Cardiac muscle cell (in vitro differentiated cells and primary cell): ENCODE data around the gene LPP. TPM values are rescaled to one million over a fixed set of nuclear protein-coding genes. Genes with fewer than 3 reads are reported as not detected.

ENCODE experiments used
- DNase-seq, 2 donors: peaks; one replicate each; pipeline versions ENCODE4 v3.0.0 to v3.0.0-alpha.2; 2010 to 2017; ENCODE audit warnings: low read depth in 1 of 2, low spot score in 1 of 2
- H3K27ac ChIP-seq: fragments of 200-600 bp; sonication (generic); 2 replicates; pipeline ENCODE4 v1.5.1; 2016
- H3K27me3 ChIP-seq: fragments of 200-600 bp; sonication (generic); 2 replicates; pipeline ENCODE4 v1.6.0; 2016; ENCODE audit warnings: control low read depth
- H3K36me3 ChIP-seq: fragments of 200-600 bp; sonication (generic); 2 replicates; pipeline ENCODE4 v1.5.1; 2016; ENCODE audit warnings: control low read depth
- H3K4me1 ChIP-seq: fragments of 200-600 bp; sonication (generic); 2 replicates; pipeline ENCODE4 v1.8.1; 2017; ENCODE audit warnings: low read depth, mild to moderate bottlenecking, mixed run types
- H3K4me3 ChIP-seq: fragments of 200-600 bp; sonication (generic); 2 replicates; pipeline ENCODE4 v1.5.1; 2016; ENCODE audit warnings: mild to moderate bottlenecking
- H3K9me3 ChIP-seq: fragments of 200-600 bp; sonication (generic); 2 replicates; pipeline ENCODE4 v1.5.1; 2017; ENCODE audit warnings: low read depth, mild to moderate bottlenecking, control low read depth
- CTCF ChIP-seq: IDR thresholded peaks from 2 replicates; pipeline ENCODE4 v1.5.1; 2012; ENCODE audit warnings: low read depth, mild to moderate bottlenecking, low read length
- polyA plus RNA-seq: library from polyadenylated mRNA; unstranded; fragments of >200 nt; fragmentation: Nextera tagmentation; extraction: Ambion mirVana; gene quantifications from 2 replicates; pipeline ENCODE4 v1.2.1, GENCODE V29; 2016
- total RNA-seq: library from RNA; depleted of rRNA; stranded (reverse); fragments of >200 nt; gene quantifications from 2 replicates; pipeline ENCODE4 v1.2.3, GENCODE V29; 2016

The LPP gene
- total and polyA plus RNA-seq, 2 experiments from 2014 or later: 21.4 to 45.2 TPM

- no peak for TF ChIP-seq CTCF
- DNase-seq: no peak
- H3K4me3 ChIP-seq: no peak overlapping the region
These were observed 277.1 kb downstream of the LPP start for GRCh38 chr3:188431040-188431439.

GRCh38 chr3:188431553-188431952 lies 277.6 kb downstream of the LPP start:
- Histone ChIP-seq H3K9me3 (no peaks in the 10 kb centered on the region), H3K27me3 (no peaks in the 10 kb centered on the region), H3K36me3 (no peaks in the 10 kb centered on the region), H3K27ac (no peak overlapping the region), H3K4me1 (no peaks in the 10 kb centered on the region), H3K4me3 (no peak overlapping the region)
- TF ChIP-seq CTCF: no peak
- DNase-seq: peak in 1 of 2 donors; percentile 77

More at GRCh38 chr3:188431040-188431439, 277.1 kb downstream of the LPP start:
- no peaks in the 10 kb centered on the region for H3K9me3 ChIP-seq
- no peak overlapping the region for H3K27ac ChIP-seq
- no peaks in the 10 kb centered on the region for H3K27me3 ChIP-seq
- H3K4me1 ChIP-seq: no peaks in the 10 kb centered on the region
- H3K36me3 ChIP-seq: no peaks in the 10 kb centered on the region

GRCh38 chr3:188432802-188433520 lies 279.0 kb downstream of the LPP start:
- H3K27ac ChIP-seq: no peak overlapping the region

GRCh38 chr3:188433521-188434150 lies 279.7 kb downstream of the LPP start:
- no peak overlapping the region for H3K27ac ChIP-seq
- DNase-seq: no peak
- H3K36me3 ChIP-seq: no peaks in the 10 kb centered on the region
- H3K4me1 ChIP-seq: no peaks in the 10 kb centered on the region
- no peak overlapping the region for H3K4me3 ChIP-seq
- H3K9me3 ChIP-seq: no peaks in the 10 kb centered on the region
- no peaks in the 10 kb centered on the region for H3K27me3 ChIP-seq
- TF ChIP-seq CTCF: no peak

More at GRCh38 chr3:188432802-188433520, 279.0 kb downstream of the LPP start:
- Histone ChIP-seq H3K9me3 (no peaks in the 10 kb centered on the region), H3K36me3 (no peaks in the 10 kb centered on the region), H3K4me1 (no peaks in the 10 kb centered on the region), H3K27me3 (no peaks in the 10 kb centered on the region), H3K4me3 (no peak overlapping the region)
- no peak for TF ChIP-seq CTCF
- peak in 1 of 2 donors; percentile 86 for DNase-seq

DNA sequence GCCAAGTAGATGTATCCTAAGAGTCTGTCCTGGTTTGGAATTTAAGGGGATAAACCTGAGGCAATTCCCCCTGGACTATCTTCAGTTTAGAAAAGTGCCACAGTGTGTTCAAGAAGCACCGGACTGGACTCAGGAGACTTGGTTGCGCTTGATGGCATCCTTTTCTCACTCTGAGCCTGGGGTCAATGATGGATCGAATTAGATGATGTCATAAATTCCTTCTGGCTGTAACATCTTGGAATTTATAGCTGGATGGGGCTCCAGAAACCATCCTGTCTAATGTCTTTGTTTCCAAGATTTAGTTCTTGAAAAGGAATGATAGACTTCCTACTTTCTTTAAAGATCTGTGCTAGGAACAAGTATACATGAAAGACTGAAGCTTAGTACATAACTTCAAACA lies 280.6 kb downstream of the LPP start:
- Histone ChIP-seq H3K9me3 (no peaks in the 10 kb centered on the region), H3K4me1 (no peaks in the 10 kb centered on the region), H3K27ac (no peak overlapping the region), H3K27me3 (no peaks in the 10 kb centered on the region), H3K4me3 (no peak overlapping the region), H3K36me3 (no peaks in the 10 kb centered on the region)
- DNase-seq: no peak
- TF ChIP-seq CTCF: no peak
